NT2/D1 (cell line): ENCODE results near the gene P4HA2.

Experiments used
- SUZ12 ChIP-seq: IDR thresholded peaks from 2 replicates; pipeline ENCODE4 v1.6.1; 2011; ENCODE audit not compliant: insufficient read length, insufficient read depth; ENCODE audit errors: extremely low read depth
- YY1 ChIP-seq: IDR thresholded peaks from 2 replicates; pipeline ENCODE4 v1.6.1; 2011; ENCODE audit not compliant: insufficient read length, insufficient read depth
- ZNF274 ChIP-seq: IDR thresholded peaks from 2 replicates; pipeline ENCODE4 v1.6.1; 2011; ENCODE audit warnings: mild to moderate bottlenecking, low read depth, low read length

DNA sequence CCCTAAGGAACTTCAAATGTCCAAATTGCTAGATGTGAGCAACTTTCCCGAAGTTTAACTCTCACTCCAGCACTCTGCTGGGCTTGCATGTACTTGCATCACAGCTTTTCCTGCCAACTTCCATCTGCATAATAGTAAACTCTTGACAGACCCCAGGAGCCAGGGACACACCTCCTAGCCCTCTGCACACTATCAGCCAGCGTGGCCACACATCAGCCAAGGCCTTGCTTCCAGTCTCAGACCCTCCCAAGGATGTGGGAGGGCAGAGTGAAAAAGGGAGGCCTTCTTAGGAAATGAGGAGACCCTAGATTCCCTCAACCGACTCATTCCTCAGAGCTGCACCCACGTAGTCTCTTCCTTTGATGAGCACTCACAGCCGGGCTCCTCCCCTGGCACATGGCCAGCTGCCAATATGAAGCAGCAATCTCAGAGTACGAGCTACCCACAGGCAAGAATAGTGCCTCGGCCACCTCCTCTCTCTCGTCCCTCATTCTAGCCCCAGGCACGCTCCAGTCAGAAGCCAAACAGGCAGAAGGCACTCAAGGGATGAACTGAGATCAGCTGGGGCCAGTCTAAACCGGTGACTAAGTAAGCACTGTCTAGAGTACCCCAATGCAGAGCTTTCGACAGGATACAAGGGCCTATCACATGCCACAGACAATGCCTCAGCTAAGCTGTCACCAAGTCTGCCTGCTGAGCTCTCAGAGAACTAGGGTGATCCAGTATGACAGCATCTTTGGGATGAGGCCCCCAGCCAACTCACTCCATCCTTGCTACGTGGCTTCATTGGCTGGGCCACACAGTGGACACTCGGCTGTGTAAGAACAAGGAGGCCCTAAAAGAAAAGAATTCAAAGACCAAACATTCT is 2.3 kb downstream of the P4HA2 start:
- TF ChIP-seq YY1 = no peak
- TF ChIP-seq SUZ12 = no peak
- no peak for TF ChIP-seq ZNF274
